Umbilical cord (tissue), 2 donors: ENCODE measurements around the gene MAML2. TPM values are rescaled to one million over a fixed set of nuclear protein-coding genes. Genes with fewer than 3 reads are reported as not detected.
"Not testable (repeated sequence)": the region's sequence is repeated elsewhere in the genome, so short reads cannot be mapped to it uniquely, and the experiment has no call there.

Experiments used
- DNase-seq: peaks from one replicate; pipeline ENCODE4 v3.0.0-alpha.2; 2015; ENCODE audit warnings: low spot score
- total RNA-seq: library from RNA; depleted of rRNA; stranded (reverse); fragments of >200 nt; gene quantifications from one replicate; pipeline ENCODE4 v1.2.3, GENCODE V29; 2014; ENCODE audit warnings: low replicate concordance; ENCODE audit not compliant: insufficient read depth

MAML2 gene
- total RNA-seq, 1 donor from 2014 or later: 17.1 TPM

GRCh38 chr11:96293598-96294021, 49.4 kb downstream of the MAML2 start:
- no peak for DNase-seq

GRCh38 chr11:96293109-96293508, 49.9 kb downstream of the MAML2 start:
- no peak for DNase-seq

- DNase-seq: no peak
Observed at GRCh38 chr11:96292291-96293010, 50.5 kb downstream of the MAML2 start.

GRCh38 chr11:96290631-96291030, 52.4 kb downstream of the MAML2 start:
- DNase-seq: no peak

GRCh38 chr11:96290031-96290430, 53.0 kb downstream of the MAML2 start:
- DNase-seq: no peak

GRCh38 chr11:96288915-96289314, 54.1 kb downstream of the MAML2 start:
- no peak for DNase-seq

GRCh38 chr11:96287822-96288439, 55.1 kb downstream of the MAML2 start:
- DNase-seq: no peak

- DNase-seq: not testable (repeated sequence)
Observed at GRCh38 chr11:96285985-96286384, 57.0 kb downstream of the MAML2 start.

GRCh38 chr11:96284917-96285316, 58.1 kb downstream of the MAML2 start:
- DNase-seq: no peak

GRCh38 chr11:96284401-96284800, 58.6 kb downstream of the MAML2 start:
- no peak for DNase-seq

- no peak for DNase-seq
Observed at GRCh38 chr11:96282625-96283220, 60.3 kb downstream of the MAML2 start.

GRCh38 chr11:96280444-96280843, 62.6 kb downstream of the MAML2 start:
- no peak for DNase-seq

GRCh38 chr11:96279896-96280290, 63.1 kb downstream of the MAML2 start:
- DNase-seq: no peak

GRCh38 chr11:96279018-96279895, 63.7 kb downstream of the MAML2 start:
- no peak for DNase-seq

GRCh38 chr11:96278039-96278897, 64.7 kb downstream of the MAML2 start:
- DNase-seq: no peak

GRCh38 chr11:96277696-96278038, 65.3 kb downstream of the MAML2 start:
- no peak for DNase-seq

GRCh38 chr11:96276836-96277235, 66.2 kb downstream of the MAML2 start:
- DNase-seq: peak; percentile 89

- DNase-seq: peak; percentile 72
Observed at GRCh38 chr11:96275801-96276594, 67.0 kb downstream of the MAML2 start.

GRCh38 chr11:96273507-96273906, 69.5 kb downstream of the MAML2 start:
- DNase-seq: no peak

GRCh38 chr11:96272529-96273222, 70.3 kb downstream of the MAML2 start:
- DNase-seq: peak; percentile 81
